ENCODE measurements around the gene ZKSCAN2. TPM values are rescaled to one million over a fixed set of nuclear protein-coding genes. Genes with fewer than 3 reads are reported as not detected.

ZKSCAN2 gene
- polyA plus RNA-seq, 1 experiment, result 1.4 TPM

DNA sequence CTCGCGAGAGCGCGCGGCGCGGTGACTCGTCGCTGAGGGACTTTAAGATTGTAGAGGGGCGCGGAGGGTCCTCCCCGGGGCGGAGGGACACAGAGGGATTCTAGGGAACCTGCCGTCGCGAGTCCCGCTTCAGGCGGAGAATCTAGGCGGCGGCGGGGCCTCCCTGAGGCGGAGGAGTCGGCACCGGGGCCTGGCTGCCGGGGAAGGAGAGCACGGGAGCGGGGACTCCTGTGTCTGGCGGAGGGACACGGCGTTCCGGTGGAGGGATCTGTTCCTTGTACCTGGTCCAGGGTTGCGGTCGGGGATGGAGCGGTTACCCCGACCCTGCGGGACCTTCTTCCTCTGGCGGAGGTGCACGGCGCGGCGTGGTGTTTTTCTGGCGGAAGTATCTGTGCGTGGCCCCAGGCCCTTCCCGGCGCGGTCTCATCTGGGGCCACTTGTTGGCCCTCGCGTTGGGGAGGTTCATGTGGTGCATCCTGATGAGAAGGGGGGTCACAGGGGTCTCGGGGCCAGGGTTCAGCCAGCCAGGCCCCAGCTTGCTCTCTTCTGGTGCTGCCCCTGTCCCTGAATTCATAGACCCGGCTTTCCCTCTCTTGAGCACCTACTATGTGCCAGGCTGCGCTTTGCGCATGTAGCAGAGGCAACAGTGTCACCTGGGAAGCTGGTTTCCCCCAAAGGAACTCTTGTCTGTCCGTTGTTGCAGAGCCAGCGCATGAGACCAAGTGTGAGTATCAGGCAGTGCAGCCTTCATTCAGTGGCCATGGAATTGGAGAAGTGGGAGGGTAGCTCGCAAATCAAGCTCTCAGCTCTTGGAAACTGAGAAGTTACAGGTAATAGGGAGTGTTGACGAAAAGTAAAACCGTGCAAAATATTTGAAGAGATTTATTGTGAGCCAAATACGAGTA lies 563 bp upstream of the ZKSCAN2 start:
- CTCF ChIA-PET, result no interaction called here
- DNase-seq (ENCODE audit: low read depth), result no peak
- Histone ChIP-seq H3K27me3 (ENCODE audit: control insufficient read depth, insufficient read depth, low read length) (no peaks in the 10 kb centered on the region), H3K4me3 (ENCODE audit: low read depth, low read length) (peak overlapping the region; percentile 71), H3K36me3 (ENCODE audit: control insufficient read depth, insufficient read depth, low read length) (peaks cover 3% of the 10 kb centered on the region)
- TF ChIP-seq, protein P1, sequence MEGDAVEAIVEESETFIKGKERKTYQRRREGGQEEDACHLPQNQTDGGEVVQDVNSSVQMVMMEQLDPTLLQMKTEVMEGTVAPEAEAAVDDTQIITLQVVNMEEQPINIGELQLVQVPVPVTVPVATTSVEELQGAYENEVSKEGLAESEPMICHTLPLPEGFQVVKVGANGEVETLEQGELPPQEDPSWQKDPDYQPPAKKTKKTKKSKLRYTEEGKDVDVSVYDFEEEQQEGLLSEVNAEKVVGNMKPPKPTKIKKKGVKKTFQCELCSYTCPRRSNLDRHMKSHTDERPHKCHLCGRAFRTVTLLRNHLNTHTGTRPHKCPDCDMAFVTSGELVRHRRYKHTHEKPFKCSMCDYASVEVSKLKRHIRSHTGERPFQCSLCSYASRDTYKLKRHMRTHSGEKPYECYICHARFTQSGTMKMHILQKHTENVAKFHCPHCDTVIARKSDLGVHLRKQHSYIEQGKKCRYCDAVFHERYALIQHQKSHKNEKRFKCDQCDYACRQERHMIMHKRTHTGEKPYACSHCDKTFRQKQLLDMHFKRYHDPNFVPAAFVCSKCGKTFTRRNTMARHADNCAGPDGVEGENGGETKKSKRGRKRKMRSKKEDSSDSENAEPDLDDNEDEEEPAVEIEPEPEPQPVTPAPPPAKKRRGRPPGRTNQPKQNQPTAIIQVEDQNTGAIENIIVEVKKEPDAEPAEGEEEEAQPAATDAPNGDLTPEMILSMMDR (IDR thresholded peaks at IDR 0.05; ENCODE audit: insufficient read depth, low read depth, low read length), result no peak
- POLR2A ChIA-PET, result no interaction called here

DNA sequence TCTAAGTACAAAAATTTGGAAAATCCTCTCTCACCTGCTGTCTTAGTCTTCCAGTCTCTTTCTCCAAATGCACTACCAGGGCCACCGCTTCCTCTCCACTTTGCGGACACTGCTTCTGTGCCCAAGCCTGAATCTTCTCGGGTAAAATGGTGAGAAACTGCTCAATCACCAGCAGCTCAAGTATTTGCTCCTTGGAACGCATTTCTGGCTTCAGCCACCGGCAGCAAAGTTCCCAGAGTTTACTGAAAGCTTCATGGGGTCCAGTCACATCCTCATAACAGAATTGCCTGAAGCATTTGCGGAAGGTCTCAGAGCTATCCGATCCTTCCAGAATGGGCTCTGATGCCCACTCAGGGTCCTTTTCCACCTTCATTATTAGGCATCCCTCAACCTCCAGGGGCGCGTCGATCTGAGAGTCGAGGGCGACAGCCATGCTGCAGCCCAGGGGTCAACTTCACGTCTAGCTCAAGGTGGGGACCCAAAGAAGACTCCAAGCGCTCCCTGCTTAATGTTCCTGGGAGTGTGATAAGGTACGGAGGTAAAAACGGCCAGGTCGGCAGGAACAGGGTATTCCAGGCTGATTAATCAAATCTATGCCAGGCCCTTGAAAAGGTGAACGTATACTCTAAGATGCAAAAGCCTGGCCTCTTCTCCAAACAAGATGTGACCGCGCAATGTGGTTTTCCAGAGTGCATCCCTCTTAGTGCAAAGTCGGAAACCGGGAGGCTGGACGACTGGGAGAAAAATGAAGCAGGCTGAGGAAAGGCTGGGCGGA lies 763 bp downstream of the ZKSCAN2 start:
- CTCF ChIA-PET, result interaction anchor here (1.1 to 1.3 kb wide), 2 partner anchors 15 to 20 kb away, joined by 3 read pairs; no protein-coding TSS in a partner anchor

GRCh38 chr16:25253322-25253721 lies 4.3 kb downstream of the ZKSCAN2 start:
- no peaks in the 10 kb centered on the region for H3K27me3 ChIP-seq (ENCODE audit: control insufficient read depth, insufficient read depth, low read length)
- H3K36me3 ChIP-seq (ENCODE audit: control insufficient read depth, insufficient read depth, low read length), result peaks cover 6% of the 10 kb centered on the region
- no peak for DNase-seq (ENCODE audit: low read depth)
- TF ChIP-seq, protein P1 (IDR thresholded peaks at IDR 0.05; ENCODE audit: insufficient read depth, low read depth, low read length), result no peak
- POLR2A ChIA-PET, result no interaction called here
- no peak overlapping the region for H3K4me3 ChIP-seq (ENCODE audit: low read depth, low read length)
- CTCF ChIA-PET, result interaction anchor here (1.2 to 1.5 kb wide), 2 partner anchors 20 to 28 kb away, joined by 3 to 7 read pairs; no protein-coding TSS in a partner anchor

More for the DNA sequence above, 763 bp downstream of the ZKSCAN2 start:
- Histone ChIP-seq H3K36me3 (ENCODE audit: control insufficient read depth, insufficient read depth, low read length) (peaks cover 5% of the 10 kb centered on the region), H3K4me3 (ENCODE audit: low read depth, low read length) (peak overlapping the region; percentile 71), H3K27me3 (ENCODE audit: control insufficient read depth, insufficient read depth, low read length) (no peaks in the 10 kb centered on the region)
- no peak for DNase-seq (ENCODE audit: low read depth)
- TF ChIP-seq, protein P1 (IDR thresholded peaks at IDR 0.05; ENCODE audit: insufficient read depth, low read depth, low read length), result peak; percentile 29; the same call in 1 of the 2 replicates
- POLR2A ChIA-PET, result no interaction called here

- Histone ChIP-seq H3K36me3 (ENCODE audit: control insufficient read depth, insufficient read depth, low read length) (peaks cover 13% of the 10 kb centered on the region), H3K27me3 (ENCODE audit: control insufficient read depth, insufficient read depth, low read length) (no peaks in the 10 kb centered on the region), H3K4me3 (ENCODE audit: low read depth, low read length) (no peak overlapping the region)
- POLR2A ChIA-PET, result no interaction called here
- DNase-seq (ENCODE audit: low read depth), result no peak
- TF ChIP-seq, protein P1 (IDR thresholded peaks at IDR 0.05; ENCODE audit: insufficient read depth, low read depth, low read length), result no peak
- CTCF ChIA-PET, result interaction anchor here (0.6 to 1.5 kb wide), 3 partner anchors 8 to 258 kb away, joined by 3 to 4 read pairs (median 3); no protein-coding TSS in a partner anchor
Observed at GRCh38 chr16:25250467-25250866, 7.2 kb downstream of the ZKSCAN2 start.

- CTCF ChIA-PET, result interaction anchor here (0.6 to 1.1 kb wide), 2 partner anchors 9 to 616 kb away, joined by 4 read pairs; no protein-coding TSS in a partner anchor
- POLR2A ChIA-PET, result no interaction called here
- H3K36me3 ChIP-seq (ENCODE audit: control insufficient read depth, insufficient read depth, low read length), result no peaks in the 10 kb centered on the region
Observed at GRCh38 chr16:25235991-25236390, 21.7 kb downstream of the ZKSCAN2 start.

More at GRCh38 chr16:25235991-25236390, 21.7 kb downstream of the ZKSCAN2 start:
- H3K27me3 ChIP-seq (ENCODE audit: control insufficient read depth, insufficient read depth, low read length), result no peaks in the 10 kb centered on the region
- TF ChIP-seq, protein P1 (IDR thresholded peaks at IDR 0.05; ENCODE audit: insufficient read depth, low read depth, low read length), result no peak
- no peak overlapping the region for H3K4me3 ChIP-seq (ENCODE audit: low read depth, low read length)
- no peak for DNase-seq (ENCODE audit: low read depth)

All from BJ (cell line).